ENCODE data around the gene CYTIP. TPM values are rescaled to one million over a fixed set of nuclear protein-coding genes. Genes with fewer than 3 reads are reported as not detected.

The CYTIP gene
- total RNA-seq, 1 donor from 2014 or later: 0.27 TPM

- Mint-ChIP-seq H3K36me3 (ENCODE audit: low read depth) (no peaks in the 10 kb centered on the region), H3K27ac (ENCODE audit: unreplicated experiment) (no peak overlapping the region), H3K9me3 (ENCODE audit: low read depth) (no peaks in the 10 kb centered on the region), H3K27me3 (ENCODE audit: low read depth) (peaks cover 2% of the 10 kb centered on the region), H3K4me1 (ENCODE audit: low read depth) (peaks cover 20% of the 10 kb centered on the region), H3K4me3 (ENCODE audit: unreplicated experiment) (no peak overlapping the region)
- TF ChIP-seq, protein P1, sequence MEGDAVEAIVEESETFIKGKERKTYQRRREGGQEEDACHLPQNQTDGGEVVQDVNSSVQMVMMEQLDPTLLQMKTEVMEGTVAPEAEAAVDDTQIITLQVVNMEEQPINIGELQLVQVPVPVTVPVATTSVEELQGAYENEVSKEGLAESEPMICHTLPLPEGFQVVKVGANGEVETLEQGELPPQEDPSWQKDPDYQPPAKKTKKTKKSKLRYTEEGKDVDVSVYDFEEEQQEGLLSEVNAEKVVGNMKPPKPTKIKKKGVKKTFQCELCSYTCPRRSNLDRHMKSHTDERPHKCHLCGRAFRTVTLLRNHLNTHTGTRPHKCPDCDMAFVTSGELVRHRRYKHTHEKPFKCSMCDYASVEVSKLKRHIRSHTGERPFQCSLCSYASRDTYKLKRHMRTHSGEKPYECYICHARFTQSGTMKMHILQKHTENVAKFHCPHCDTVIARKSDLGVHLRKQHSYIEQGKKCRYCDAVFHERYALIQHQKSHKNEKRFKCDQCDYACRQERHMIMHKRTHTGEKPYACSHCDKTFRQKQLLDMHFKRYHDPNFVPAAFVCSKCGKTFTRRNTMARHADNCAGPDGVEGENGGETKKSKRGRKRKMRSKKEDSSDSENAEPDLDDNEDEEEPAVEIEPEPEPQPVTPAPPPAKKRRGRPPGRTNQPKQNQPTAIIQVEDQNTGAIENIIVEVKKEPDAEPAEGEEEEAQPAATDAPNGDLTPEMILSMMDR (IDR thresholded peaks at IDR 0.05): no peak
- DNase-seq (ENCODE audit: low spot score): no peak
Observed at GRCh38 chr2:157367704-157368103, 76.2 kb downstream of the CYTIP start.

Other genes starting within 250 kb of the CYTIP start
- gene GALNT5, start 186.4 kb downstream of the CYTIP start, total RNA-seq: 14.2 to 30.0 TPM (median 14.4 TPM) in 3 replicates
- not detected in 3 replicates for gene ERMN, start 118.3 kb downstream of the CYTIP start, total RNA-seq
- gene ACVR1C, start 184.8 kb upstream of the CYTIP start, total RNA-seq: 0.05 to 0.31 TPM (median 0.17 TPM) in 3 replicates